Ishikawa (cell line): Measurements from ENCODE around the gene PTMS.

Source experiments
- YY1 ChIP-seq: IDR thresholded peaks from 2 replicates; pipeline ENCODE4 v1.6.1; 2012; ENCODE audit warnings: low read depth
- TF ChIP-seq, protein P1 (sequence below): IDR thresholded peaks from 2 replicates; pipeline ENCODE4 v1.6.1; 2012

DNA sequence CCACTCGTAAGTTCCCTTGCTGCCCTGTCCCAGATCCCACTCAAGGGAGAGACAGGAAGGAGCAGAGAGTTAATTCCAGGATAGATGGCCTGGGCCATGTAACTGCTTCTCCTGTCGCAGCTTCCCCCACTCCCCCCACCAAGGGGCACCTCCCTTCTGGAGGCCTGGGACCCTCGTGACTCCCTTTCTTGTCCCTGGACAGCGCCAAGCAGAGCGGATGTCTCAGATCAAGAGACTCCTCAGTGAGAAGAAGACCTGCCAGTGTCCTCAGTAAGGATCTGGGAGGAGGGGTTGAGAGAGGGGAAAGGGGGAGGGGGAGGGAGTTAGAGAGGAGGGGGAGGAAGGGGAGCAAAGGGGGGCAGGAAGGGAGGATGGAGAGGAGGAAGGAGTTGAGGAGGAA lies 52.5 kb downstream of the PTMS start:
- TF ChIP-seq, protein P1, sequence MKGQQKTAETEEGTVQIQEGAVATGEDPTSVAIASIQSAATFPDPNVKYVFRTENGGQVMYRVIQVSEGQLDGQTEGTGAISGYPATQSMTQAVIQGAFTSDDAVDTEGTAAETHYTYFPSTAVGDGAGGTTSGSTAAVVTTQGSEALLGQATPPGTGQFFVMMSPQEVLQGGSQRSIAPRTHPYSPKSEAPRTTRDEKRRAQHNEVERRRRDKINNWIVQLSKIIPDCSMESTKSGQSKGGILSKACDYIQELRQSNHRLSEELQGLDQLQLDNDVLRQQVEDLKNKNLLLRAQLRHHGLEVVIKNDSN: no peak
- TF ChIP-seq YY1: no peak
